HT-29 (cell line): ENCODE data around the gene LMNTD2. TPM values are rescaled to one million over a fixed set of nuclear protein-coding genes. Genes with fewer than 3 reads are reported as not detected.

Source experiments
- DNase-seq: peaks from one replicate; pipeline ENCODE4 v3.0.0-alpha.2; 2015; ENCODE audit warnings: low spot score
- small RNA-seq: library from RNA; depleted of rRNA; stranded (forward); fragments of <200 nt; gene quantifications from one replicate; pipeline ENCODE3, GENCODE V24; 2014
- total RNA-seq: library from RNA; depleted of rRNA; stranded (reverse); fragments of >200 nt; shearing (Covaris generic); gene quantifications from 2 replicates; pipeline ENCODE4 v1.2.3, GENCODE V29; 2014; rRNA removed

LMNTD2 gene
- total RNA-seq, 1 experiment from 2014 or later, result 6.9 TPM

DNA sequence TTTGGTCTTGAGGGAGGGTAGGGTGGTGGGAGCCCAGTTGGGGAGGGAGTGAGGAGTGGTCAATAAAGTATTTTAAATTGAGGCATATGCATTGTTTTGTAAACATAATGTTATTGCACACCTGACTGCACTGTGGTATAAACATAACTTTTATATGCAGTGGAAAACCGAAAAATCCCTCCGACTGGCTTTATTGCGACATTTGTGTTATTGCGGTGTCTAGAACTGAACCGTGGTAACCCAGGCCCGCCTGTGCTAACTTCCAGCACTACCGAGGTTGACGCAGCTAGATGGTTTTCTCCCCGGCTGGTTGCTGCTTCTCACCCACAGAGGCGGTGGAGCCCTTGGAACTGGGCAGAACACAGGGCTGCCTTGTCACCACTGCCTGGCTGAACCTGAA, 45.9 kb downstream of the LMNTD2 start:
- DNase-seq, result no peak

DNA sequence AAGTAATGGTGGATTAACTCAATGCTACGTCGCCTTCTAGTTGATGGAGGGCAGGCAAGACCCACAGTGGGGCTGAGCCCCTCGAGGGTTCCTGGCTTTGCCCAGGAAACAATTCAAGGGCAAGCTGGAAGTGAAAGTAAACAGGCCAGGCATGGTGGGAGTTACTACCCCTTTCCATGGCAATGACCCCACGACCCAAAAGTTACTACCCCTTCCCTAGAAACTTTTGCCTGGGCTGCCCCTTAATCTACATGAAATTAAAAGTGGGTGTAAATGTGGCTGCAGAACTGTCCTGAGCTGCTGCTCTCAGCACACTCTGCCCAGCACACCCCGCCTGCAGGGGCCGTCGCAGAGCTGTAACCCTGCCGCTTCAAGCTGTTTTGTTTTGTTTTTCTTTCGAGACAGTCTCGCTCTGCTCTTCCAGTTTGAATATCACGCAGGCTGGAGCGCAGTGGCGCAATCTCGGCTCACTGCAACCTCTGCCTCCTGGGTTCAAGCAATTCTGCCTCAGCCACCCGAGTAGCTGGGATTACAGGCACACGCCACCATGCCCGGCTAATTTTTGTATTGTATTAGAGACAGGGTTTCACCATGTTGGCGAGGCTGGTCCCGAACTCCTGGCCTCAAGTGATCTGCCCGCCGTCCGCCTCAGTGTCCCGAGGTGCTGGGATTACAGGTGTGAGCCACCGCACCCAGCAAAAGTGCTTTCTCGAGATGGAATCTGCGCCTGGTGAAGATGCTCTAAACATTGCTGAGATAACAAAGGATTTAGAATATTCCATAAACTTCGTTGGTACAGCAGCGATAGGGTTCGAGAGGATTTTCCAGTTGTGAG, 47.6 kb downstream of the LMNTD2 start:
- DNase-seq, result no peak

DNA sequence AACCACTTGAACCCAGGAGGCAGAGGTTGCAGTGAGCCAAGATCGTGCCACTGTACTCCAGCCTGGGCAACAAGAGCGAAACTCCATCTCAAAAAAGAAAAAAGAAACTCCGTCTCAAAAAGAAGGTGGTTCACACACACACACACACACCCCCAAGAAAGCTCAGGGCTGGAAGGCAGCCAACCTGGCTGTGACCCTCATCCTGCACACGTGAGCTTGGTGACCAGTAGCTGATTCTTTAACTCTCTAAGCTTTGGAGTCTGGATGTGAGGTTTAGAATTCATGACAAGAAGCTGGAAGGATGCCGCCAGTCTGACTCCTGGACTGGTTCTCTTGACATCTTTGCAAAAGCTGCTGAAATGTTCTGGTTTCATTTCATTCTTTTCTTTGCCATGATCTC, 51.6 kb downstream of the LMNTD2 start:
- DNase-seq, result no peak

DNA sequence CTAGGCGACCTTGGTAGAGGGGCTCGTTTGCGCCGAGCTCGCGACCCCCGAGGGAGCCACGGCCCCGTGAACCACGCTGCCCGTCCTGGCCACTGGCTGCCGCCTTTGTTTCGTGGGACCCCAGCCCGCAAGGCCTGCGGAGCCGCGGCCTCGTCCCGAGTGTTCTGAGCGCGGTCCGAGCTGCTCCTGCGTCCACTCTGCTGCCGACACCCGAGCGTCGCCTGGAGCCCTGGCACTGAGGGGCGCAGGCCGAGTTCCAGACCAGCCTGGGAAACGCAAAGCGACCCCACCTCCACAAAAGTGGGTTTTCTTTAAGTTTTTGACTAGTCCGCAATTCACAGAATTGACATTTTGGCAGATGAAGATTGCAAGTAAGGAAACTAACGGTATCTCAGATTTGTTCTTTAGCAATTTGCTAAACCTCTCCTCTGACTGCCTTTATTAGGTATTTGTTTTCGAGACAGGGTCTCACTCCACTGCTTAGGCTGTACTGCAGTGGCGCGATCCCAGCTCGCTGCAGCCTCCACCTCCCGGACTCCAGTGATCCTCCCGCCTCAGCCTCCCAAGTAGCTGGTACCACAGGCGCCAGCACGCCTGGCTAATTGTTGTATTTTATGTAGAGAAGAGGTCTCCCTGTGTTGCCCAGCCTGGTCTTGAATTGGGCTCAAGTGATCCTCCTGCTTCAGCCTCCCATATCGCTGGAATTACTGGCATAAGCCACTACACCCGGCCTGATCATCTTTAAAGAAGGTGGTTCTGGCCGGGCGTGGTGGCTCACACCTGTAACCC, 52.6 kb downstream of the LMNTD2 start:
- DNase-seq, result no peak

GRCh38 chr11:506995-507726, 53.4 kb downstream of the LMNTD2 start, which contains the start of gene RNH1:
Gene RNH1 (minus strand): TSS chr11:507242. CDS start chr11:502162, 5,080 bp downstream.
- DNase-seq, result peak; percentile 91

DNA sequence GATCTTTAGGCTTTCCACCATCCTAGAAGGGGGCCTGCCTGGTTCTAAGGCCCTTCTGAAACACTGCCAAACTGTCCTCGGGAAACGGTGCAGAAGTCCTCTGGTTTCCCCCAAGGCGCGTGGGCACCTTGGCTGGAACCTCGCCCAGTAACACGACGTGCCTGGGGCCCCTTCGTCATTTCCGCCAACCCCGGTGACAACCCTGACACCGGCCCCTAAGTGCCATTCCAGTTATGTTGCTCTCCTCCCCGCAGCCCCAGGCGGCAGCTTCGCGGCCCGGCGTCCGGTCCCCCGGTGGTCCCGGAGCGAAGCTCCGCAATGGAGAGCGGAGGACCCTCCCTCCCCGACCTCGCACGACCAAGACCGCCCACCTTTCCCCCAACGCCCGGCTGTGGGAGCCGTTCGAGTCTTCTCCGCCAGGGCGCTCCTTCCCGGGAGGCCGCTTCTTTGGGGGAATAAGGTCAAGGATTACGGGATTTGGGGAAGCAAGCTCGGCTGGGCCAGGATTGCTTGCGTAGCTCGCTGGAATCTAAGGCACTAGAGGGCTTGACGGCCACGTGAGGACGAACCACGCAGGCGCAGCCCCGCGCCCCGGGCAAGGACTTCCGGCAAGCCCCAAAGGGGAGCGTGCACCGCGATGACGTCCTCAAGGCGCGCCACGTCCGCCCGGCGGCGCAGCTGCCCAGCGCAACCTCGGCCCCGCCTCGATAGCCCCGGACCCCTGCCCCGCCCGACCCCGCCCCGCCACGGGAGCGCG, 54.1 kb downstream of the LMNTD2 start:
- peak; percentile 98 for DNase-seq

- DNase-seq, result no peak
These were observed 55.6 kb downstream of the LMNTD2 start for GRCh38 chr11:504994-505344.

Small RNA genes lying within 50 kb of the gene (small RNA-seq; reads per million reads assigned to genes)
- gene MIR210, result 1.2 reads per million, percentile 45 among the genes with 10 or more reads in this experiment

Other genes starting within 250 kb of the LMNTD2 start
- 6.8 and 7.6 TPM in 2 replicates for gene IFITM1, start 246.7 kb downstream of the LMNTD2 start, total RNA-seq
- 10.6 and 30.1 TPM in 2 replicates for gene IFITM3, start 239.9 kb downstream of the LMNTD2 start, total RNA-seq
- not detected in 2 replicates for gene B4GALNT4, start 191.2 kb downstream of the LMNTD2 start, total RNA-seq
- 284 and 306 TPM in 2 replicates for gene PKP3, start 166.5 kb downstream of the LMNTD2 start, total RNA-seq
- gene SIGIRR, start 145.7 kb downstream of the LMNTD2 start, total RNA-seq, result 295 and 312 TPM in 2 replicates
- 63.7 and 94.0 TPM in 2 replicates for gene ANO9, start 118.7 kb downstream of the LMNTD2 start, total RNA-seq
- 56.6 and 63.4 TPM in 2 replicates for gene PTDSS2, start 110.5 kb downstream of the LMNTD2 start, total RNA-seq
- gene RNH1, start 53.5 kb downstream of the LMNTD2 start, total RNA-seq, result 470 and 513 TPM in 2 replicates
- 217 and 259 TPM in 2 replicates for gene HRAS, start 25.2 kb downstream of the LMNTD2 start, total RNA-seq
- gene LRRC56, start 23.2 kb downstream of the LMNTD2 start, total RNA-seq, result 8.1 and 10.0 TPM in 2 replicates
- gene RASSF7, start 232 bp upstream of the LMNTD2 start, total RNA-seq, result 515 and 552 TPM in 2 replicates
- gene PHRF1, start 15.7 kb upstream of the LMNTD2 start, total RNA-seq, result 75.3 and 82.0 TPM in 2 replicates
- 263 and 329 TPM in 2 replicates for gene IRF7, start 55.2 kb upstream of the LMNTD2 start, total RNA-seq
- gene CDHR5, start 64.2 kb upstream of the LMNTD2 start, total RNA-seq, result 11.9 and 12.1 TPM in 2 replicates
- not detected in 2 replicates for gene SCT, start 66.4 kb upstream of the LMNTD2 start, total RNA-seq
- gene DRD4, start 76.5 kb upstream of the LMNTD2 start, total RNA-seq, result 0.34 and 0.92 TPM in 2 replicates
- gene DEAF1, start 134.5 kb upstream of the LMNTD2 start, total RNA-seq, result 77.8 and 139 TPM in 2 replicates
- 73.6 and 76.8 TPM in 2 replicates for gene TMEM80, start 135.1 kb upstream of the LMNTD2 start, total RNA-seq
- gene EPS8L2, start 145.5 kb upstream of the LMNTD2 start, total RNA-seq, result 473 and 503 TPM in 2 replicates
- gene TALDO1, start 186.7 kb upstream of the LMNTD2 start, total RNA-seq, result 669 and 686 TPM in 2 replicates
- gene GATD1, start 216.7 kb upstream of the LMNTD2 start, total RNA-seq, result 128 and 132 TPM in 2 replicates
- gene CEND1, start 229.4 kb upstream of the LMNTD2 start, total RNA-seq, result 0.47 TPM in 1 of 2 replicates, not detected in the other
- 82.6 and 108 TPM in 2 replicates for gene SLC25A22, start 237.5 kb upstream of the LMNTD2 start, total RNA-seq
- 31.7 and 53.9 TPM in 2 replicates for gene PIDD1, start 244.5 kb upstream of the LMNTD2 start, total RNA-seq
- gene RPLP2, start 249.2 kb upstream of the LMNTD2 start, total RNA-seq, result 1,913 and 1,915 TPM in 2 replicates